CD4-positive, alpha-beta T cell treated with Interleukin-4 for 1 hour (primary cell): ENCODE measurements around the gene MAD2L2.

Source experiments
- DNase-seq, 2 donors: peaks; one replicate each; pipeline ENCODE4 v3.0.0-alpha.2; 2020 to 2022

Gene MAD2L2

GRCh38 chr1:11652203-11652780 lies 28.7 kb downstream of the MAD2L2 start:
- DNase-seq: no peak

GRCh38 chr1:11651017-11651416 lies 29.9 kb downstream of the MAD2L2 start:
- DNase-seq: no peak

GRCh38 chr1:11650331-11650991 lies 30.5 kb downstream of the MAD2L2 start:
- peak; percentile 88 to 89 for DNase-seq

GRCh38 chr1:11649624-11650330 lies 31.2 kb downstream of the MAD2L2 start:
- DNase-seq: no peak

- DNase-seq: no peak
Measured at GRCh38 chr1:11649237-11649623, 31.7 kb downstream of the MAD2L2 start.

- peak; percentile 44 to 52 for DNase-seq
Measured at GRCh38 chr1:11648732-11649158, 32.2 kb downstream of the MAD2L2 start.

GRCh38 chr1:11648039-11648438 lies 32.9 kb downstream of the MAD2L2 start:
- DNase-seq: no peak

- no peak for DNase-seq
Measured at GRCh38 chr1:11647333-11647732, 33.6 kb downstream of the MAD2L2 start.

- DNase-seq: no peak
Measured at GRCh38 chr1:11646317-11646716, 34.6 kb downstream of the MAD2L2 start.

GRCh38 chr1:11645670-11646265 lies 35.2 kb downstream of the MAD2L2 start:
- peak; percentile 81 to 82 for DNase-seq

GRCh38 chr1:11645270-11645669 lies 35.7 kb downstream of the MAD2L2 start:
- DNase-seq: no peak

- no peak for DNase-seq
Measured at GRCh38 chr1:11643782-11644181, 37.2 kb downstream of the MAD2L2 start.

GRCh38 chr1:11642418-11643017 lies 38.4 kb downstream of the MAD2L2 start:
- peak; percentile 71 to 78 for DNase-seq

- no peak for DNase-seq
Measured at GRCh38 chr1:11641776-11642305, 39.1 kb downstream of the MAD2L2 start.

GRCh38 chr1:11640944-11641343 lies 40.0 kb downstream of the MAD2L2 start:
- no peak for DNase-seq

GRCh38 chr1:11640101-11640500 lies 40.8 kb downstream of the MAD2L2 start:
- DNase-seq: no peak

GRCh38 chr1:11639372-11639771 lies 41.6 kb downstream of the MAD2L2 start:
- no peak for DNase-seq

GRCh38 chr1:11638121-11638520 lies 42.8 kb downstream of the MAD2L2 start:
- no peak for DNase-seq

GRCh38 chr1:11634365-11635192 lies 46.4 kb downstream of the MAD2L2 start:
- no peak for DNase-seq

- DNase-seq: no peak
Measured at GRCh38 chr1:11629184-11630016, 51.5 kb downstream of the MAD2L2 start.

GRCh38 chr1:11628767-11629166 lies 52.2 kb downstream of the MAD2L2 start:
- DNase-seq: no peak
